IMR-90 (cell line): Measurements from ENCODE around the gene NPAS3. TPM values are rescaled to one million over a fixed set of nuclear protein-coding genes. Genes with fewer than 3 reads are reported as not detected.

Experiments
- ATAC-seq: fragments of 200-7000 bp; cut with Tn5 transposase; 2 replicates; pipeline ENCODE4 v1.9.1; 2020; ENCODE audit warnings: low read depth, mild to moderate bottlenecking, moderate library complexity
- BruUV-seq: library from RNA; stranded (reverse); fragments of 400-500 nt; replicated peaks from 2 replicates; lab custom pipeline; 2021; lab: Mats Ljungman, UMichigan
- CTCF ChIA-PET: fragments of 300-600 bp; formaldehyde crosslinking; extraction: SDS; loops from one replicate; lab custom pipeline; 2021; ENCODE audit warnings: antibody characterized with exemption; lab: Yijun Ruan, JAX
- POLR2A ChIA-PET: fragments of 300-600 bp; sonication (Branson Sonifier 250); formaldehyde crosslinking; loops from one replicate; lab custom pipeline; 2022; ENCODE audit warnings: antibody characterized with exemption; ENCODE audit not compliant: unreplicated experiment; lab: Charles Lee
- DNase-seq: peaks from one replicate; pipeline ENCODE4 v3.0.0; 2013
- H2AFZ ChIP-seq: replicated peaks from 2 replicates; pipeline ENCODE3; 2013; ENCODE audit warnings: low read length, mild to moderate bottlenecking; ENCODE audit not compliant: poor library complexity
- H2AK5ac ChIP-seq: 2 replicates; pipeline ENCODE4 v1.6.1; 2013; ENCODE audit warnings: low read depth, low read length, inconsistent platforms
- H2AK9ac ChIP-seq: replicated peaks from 2 replicates; pipeline ENCODE3; 2013; ENCODE audit warnings: mild to moderate bottlenecking, low read depth, low read length, moderate library complexity; ENCODE audit not compliant: poor library complexity
- H2BK120ac ChIP-seq: 2 replicates; pipeline ENCODE4 v1.6.1; 2013; ENCODE audit warnings: low read depth, low read length, inconsistent platforms
- H2BK15ac ChIP-seq: 3 replicates; pipeline ENCODE4 v1.6.1; 2013; ENCODE audit warnings: low read depth, low read length, inconsistent platforms
- H2BK20ac ChIP-seq: 2 replicates; pipeline ENCODE4 v1.6.1; 2013; ENCODE audit warnings: low read depth, mild to moderate bottlenecking, inconsistent platforms, low read length, moderate library complexity
- H2BK5ac ChIP-seq: 2 replicates; pipeline ENCODE4 v1.6.1; 2013; ENCODE audit warnings: mild to moderate bottlenecking, low read depth, low read length, inconsistent platforms; ENCODE audit not compliant: poor library complexity, severe bottlenecking
- H3K14ac ChIP-seq: replicated peaks from 2 replicates; pipeline ENCODE4 v1.6.1; 2013; ENCODE audit warnings: low read depth, low read length, inconsistent platforms
- H3K18ac ChIP-seq: 2 replicates; pipeline ENCODE4 v1.6.1; 2013; ENCODE audit warnings: low read depth, low read length, control low read depth
- H3K23ac ChIP-seq: 2 replicates; pipeline ENCODE4 v1.6.1; 2013; ENCODE audit warnings: low read depth, low read length, inconsistent platforms
- H3K27ac ChIP-seq: 2 replicates; pipeline ENCODE4 v1.5.1; 2013; ENCODE audit warnings: mild to moderate bottlenecking, control low read depth, low read length; ENCODE audit not compliant: insufficient read depth
- H3K27me3 ChIP-seq: 2 replicates; pipeline ENCODE4 v1.6.1; 2013; ENCODE audit warnings: low read length; ENCODE audit not compliant: control insufficient read depth, insufficient read depth
- H3K36me3 ChIP-seq: 2 replicates; pipeline ENCODE4 v1.6.1; 2013; ENCODE audit warnings: low read length, mixed read lengths; ENCODE audit not compliant: control insufficient read depth, insufficient read depth
- H3K4ac ChIP-seq: 2 replicates; pipeline ENCODE4 v1.6.1; 2013; ENCODE audit warnings: low read depth, low read length, inconsistent platforms
- H3K4me1 ChIP-seq: 2 replicates; pipeline ENCODE4 v1.6.1; 2013; ENCODE audit warnings: low read length, mixed read lengths; ENCODE audit not compliant: control insufficient read depth, insufficient read depth
- H3K4me2 ChIP-seq: 2 replicates; pipeline ENCODE4 v1.6.1; 2013; ENCODE audit warnings: low read depth, mild to moderate bottlenecking, control low read depth, low read length, moderate library complexity
- H3K4me3 ChIP-seq: 2 replicates; pipeline ENCODE4 v1.5.1; 2013; ENCODE audit warnings: low read depth, mild to moderate bottlenecking, control low read depth, low read length, moderate library complexity; ENCODE audit not compliant: insufficient read depth
- H3K56ac ChIP-seq: 2 replicates; pipeline ENCODE4 v1.6.1; 2013; ENCODE audit warnings: low read length, inconsistent platforms; ENCODE audit not compliant: insufficient read depth; ENCODE audit errors: extremely low read depth
- H3K79me1 ChIP-seq, 2 experiments: 2 replicates each; pipeline ENCODE4 v1.6.1; 2013; ENCODE audit warnings: low read length in 2 of 2, inconsistent platforms in 1 of 2, low read depth in 1 of 2
- H3K9ac ChIP-seq: 2 replicates; pipeline ENCODE4 v1.6.1; 2013; ENCODE audit warnings: low read depth, low read length, control low read depth
- H3K9me1 ChIP-seq: 2 replicates; pipeline ENCODE4 v1.6.1; 2013; ENCODE audit warnings: low read length, inconsistent platforms; ENCODE audit not compliant: insufficient read depth
- H3K9me3 ChIP-seq: 2 replicates; pipeline ENCODE4 v1.6.1; 2013; ENCODE audit warnings: low read length; ENCODE audit not compliant: control insufficient read depth, insufficient read depth
- H4K20me1 ChIP-seq: 2 replicates; pipeline ENCODE4 v1.6.1; 2013; ENCODE audit warnings: low read length, inconsistent platforms; ENCODE audit not compliant: insufficient read depth
- H4K5ac ChIP-seq: 2 replicates; pipeline ENCODE4 v1.6.1; 2013; ENCODE audit warnings: mild to moderate bottlenecking, low read depth, low read length, control low read depth
- H4K8ac ChIP-seq, 2 experiments: 2 replicates each; pipeline ENCODE4 v1.6.1; 2013; ENCODE audit warnings: low read depth in 2 of 2, low read length in 2 of 2, control low read depth in 1 of 2, inconsistent platforms in 1 of 2
- H4K91ac ChIP-seq: 2 replicates; pipeline ENCODE4 v1.6.1; 2013; ENCODE audit warnings: low read depth, low read length, inconsistent platforms; ENCODE audit not compliant: insufficient read depth
- CHD1 ChIP-seq: IDR thresholded peaks from 2 replicates; pipeline ENCODE4 v1.6.1; 2012; ENCODE audit warnings: low read depth, low read length, improper control_type of control experiment
- FOS ChIP-seq: fragments of 150-350 bp; IDR thresholded peaks from 2 replicates; pipeline ENCODE4 v1.6.1; 2016; ENCODE audit warnings: low read depth, low read length
- MAFK ChIP-seq: IDR thresholded peaks from 2 replicates; pipeline ENCODE4 v1.6.1; 2012; ENCODE audit warnings: low read depth, low read length, improper control_type of control experiment
- POLR2A ChIP-seq: IDR thresholded peaks from 2 replicates; pipeline ENCODE4 v1.6.1; 2012; ENCODE audit warnings: mild to moderate bottlenecking, low read depth, low read length
- WGBS, 2 experiments: methylation state at CpG; one replicate each; pipeline versions ENCODE4 v1.1.5 to v1.1.7; 2013; ENCODE audit warnings: missing lambda C conversion rate in 2 of 2; ENCODE audit not compliant: insufficient read length in 1 of 2; ENCODE audit errors: extremely low coverage in 2 of 2; 5-methylcytosine and 5-hydroxymethylcytosine counted together
- dilution Hi-C: fragments of 300-500 bp; cut with HindIII; formaldehyde crosslinking; loops from one replicate; pipeline ENCODE4 v1.14.3; 2018; ENCODE audit warnings: low sequenced_read_pairs; ENCODE audit not compliant: unreplicated experiment
- in situ Hi-C: fragments of 300-500 bp; cut with MboI; formaldehyde crosslinking; loops from 3 replicates; pipeline ENCODE4 v1.14.3; 2019; ENCODE audit warnings: low sequenced_read_pairs, inconsistent platforms, mixed read lengths
- intact Hi-C: fragments of 100-400 bp; cut with micrococcal nuclease; formaldehyde crosslinking; loops from 2 replicates; pipeline ENCODE4 v1.10.0; 2022
- polyA plus RNA-seq, 3 experiments: library from polyadenylated mRNA; depleted of rRNA; stranded (reverse); fragments of >200 nt; gene quantifications; 2 replicates each; pipeline ENCODE4 v1.2.3, GENCODE V29; 2012; ENCODE audit warnings: low replicate concordance in 1 of 3
- total RNA-seq: library from RNA; depleted of rRNA; stranded (reverse); fragments of >200 nt; gene quantifications from 2 replicates; pipeline ENCODE4 v1.2.3, GENCODE V29; 2012
- TF ChIP-seq, protein P1 (sequence below): fragments of 150-350 bp; IDR thresholded peaks from 2 replicates; pipeline ENCODE4 v1.6.1; 2017; ENCODE audit warnings: mild to moderate bottlenecking, antibody characterized with exemption, low read length, low read depth

NPAS3 gene
- total and polyA plus RNA-seq, 2 of the 4 experiments (the other 2 are of a cell fraction) = not detected

- Histone ChIP-seq H3K27ac (no peak overlapping the region), H3K23ac (no peak overlapping the region), H3K9ac (no peak overlapping the region), H3K56ac (no peak overlapping the region), H3K9me3 (no peaks in the 10 kb centered on the region), H4K8ac (no peak overlapping the region), H2AK5ac (no peak overlapping the region), H2BK120ac (no peak overlapping the region), H4K91ac (no peak overlapping the region), H2BK15ac (no peak overlapping the region), H3K4me2 (no peak overlapping the region), H2AK9ac (no peak overlapping the region), H2BK5ac (no peak overlapping the region), H2AFZ (no peak overlapping the region), H3K4ac (no peak overlapping the region), H3K27me3 (no peaks in the 10 kb centered on the region), H3K4me3 (no peak overlapping the region), H3K36me3 (no peaks in the 10 kb centered on the region), H3K79me1 (no peaks in the 10 kb centered on the region), H3K9me1 (no peaks in the 10 kb centered on the region), H4K20me1 (no peaks in the 10 kb centered on the region), H3K14ac (no peak overlapping the region), H3K18ac (no peak overlapping the region), H4K5ac (no peak overlapping the region), H2BK20ac (no peak overlapping the region), H3K4me1 (no peaks in the 10 kb centered on the region)
- no TSS peak for BruUV-seq
- TF ChIP-seq, protein P1, sequence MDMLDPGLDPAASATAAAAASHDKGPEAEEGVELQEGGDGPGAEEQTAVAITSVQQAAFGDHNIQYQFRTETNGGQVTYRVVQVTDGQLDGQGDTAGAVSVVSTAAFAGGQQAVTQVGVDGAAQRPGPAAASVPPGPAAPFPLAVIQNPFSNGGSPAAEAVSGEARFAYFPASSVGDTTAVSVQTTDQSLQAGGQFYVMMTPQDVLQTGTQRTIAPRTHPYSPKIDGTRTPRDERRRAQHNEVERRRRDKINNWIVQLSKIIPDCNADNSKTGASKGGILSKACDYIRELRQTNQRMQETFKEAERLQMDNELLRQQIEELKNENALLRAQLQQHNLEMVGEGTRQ = no peak
- no peak for TF ChIP-seq POLR2A
- TF ChIP-seq CHD1 = no peak
- TF ChIP-seq MAFK = no peak
- no peak for TF ChIP-seq FOS
- DNase-seq (no peak), ATAC-seq (no peak)
- intact Hi-C loops (no loop called here), in situ Hi-C loops (no loop called here), dilution Hi-C loops (loop anchor here (25.0 kb wide), 1 partner anchor 1190 kb away; no protein-coding TSS in a partner anchor)
- CTCF ChIA-PET = no interaction called here
- POLR2A ChIA-PET = no interaction called here
- no CpG with 5 or more reads among the region's 6 CpGs for WGBS, 2 experiments
These were observed 838.2 kb downstream of the NPAS3 start for GRCh38 chr14:33776871-33777270.
